Stomach (tissue), 4 donors: Measurements from ENCODE around the gene INPP4B.

Source experiments
- POLR2A ChIP-seq, 4 donors: fragments of 450-650 bp; IDR thresholded peaks; one replicate each; pipeline ENCODE4 v1.6.1; 2016; ENCODE audit warnings: antibody characterized with exemption in 4 of 4, control low read depth in 2 of 4, mild to moderate bottlenecking in 1 of 4, moderate library complexity in 1 of 4
- POLR2AphosphoS5 ChIP-seq, 3 donors: sonication (generic); formaldehyde crosslinking; IDR thresholded peaks; one replicate each; pipeline ENCODE4 v1.6.1; 2016; ENCODE audit warnings: antibody characterized with exemption in 3 of 3
- TF ChIP-seq, protein P1 (sequence below), 7 experiments: fragments of 450-650 bp in 4 of 7; fragments of 200-600 bp in 3 of 7; sonication (generic) in 3 of 7; IDR thresholded peaks; one replicate each; pipeline ENCODE4 v1.5.1; 2016 to 2019; ENCODE audit warnings: antibody characterized with exemption in 7 of 7, control low read depth in 2 of 7, mild to moderate bottlenecking in 1 of 7

- TF ChIP-seq POLR2A (IDR thresholded peaks at IDR 0.05) (no peak), POLR2AphosphoS5 (IDR thresholded peaks at IDR 0.05) (no peak)
- TF ChIP-seq, protein P1, sequence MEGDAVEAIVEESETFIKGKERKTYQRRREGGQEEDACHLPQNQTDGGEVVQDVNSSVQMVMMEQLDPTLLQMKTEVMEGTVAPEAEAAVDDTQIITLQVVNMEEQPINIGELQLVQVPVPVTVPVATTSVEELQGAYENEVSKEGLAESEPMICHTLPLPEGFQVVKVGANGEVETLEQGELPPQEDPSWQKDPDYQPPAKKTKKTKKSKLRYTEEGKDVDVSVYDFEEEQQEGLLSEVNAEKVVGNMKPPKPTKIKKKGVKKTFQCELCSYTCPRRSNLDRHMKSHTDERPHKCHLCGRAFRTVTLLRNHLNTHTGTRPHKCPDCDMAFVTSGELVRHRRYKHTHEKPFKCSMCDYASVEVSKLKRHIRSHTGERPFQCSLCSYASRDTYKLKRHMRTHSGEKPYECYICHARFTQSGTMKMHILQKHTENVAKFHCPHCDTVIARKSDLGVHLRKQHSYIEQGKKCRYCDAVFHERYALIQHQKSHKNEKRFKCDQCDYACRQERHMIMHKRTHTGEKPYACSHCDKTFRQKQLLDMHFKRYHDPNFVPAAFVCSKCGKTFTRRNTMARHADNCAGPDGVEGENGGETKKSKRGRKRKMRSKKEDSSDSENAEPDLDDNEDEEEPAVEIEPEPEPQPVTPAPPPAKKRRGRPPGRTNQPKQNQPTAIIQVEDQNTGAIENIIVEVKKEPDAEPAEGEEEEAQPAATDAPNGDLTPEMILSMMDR (IDR thresholded peaks at IDR 0.05) = no peak
These were observed 417.4 kb downstream of the INPP4B start for GRCh38 chr4:142428715-142429114.
